GM23248 (cell line): ENCODE measurements around the gene PHF21B. TPM values are rescaled to one million over a fixed set of nuclear protein-coding genes. Genes with fewer than 3 reads are reported as not detected.

Experiments used
- DNase-seq: peaks from one replicate; pipeline ENCODE4 v3.0.0-alpha.2; 2015
- H2AFZ ChIP-seq: fragments of 200-600 bp; sonication (generic); 2 replicates; pipeline ENCODE4 v1.6.1; 2016; ENCODE audit warnings: antibody characterized with exemption
- H3F3A ChIP-seq: fragments of 200-600 bp; sonication (generic); 2 replicates; pipeline ENCODE4 v1.6.1; 2016; ENCODE audit warnings: mild to moderate bottlenecking, antibody characterized with exemption, mixed run types; ENCODE audit not compliant: insufficient read depth
- H3K27ac ChIP-seq: fragments of 200-600 bp; sonication (generic); 2 replicates; pipeline ENCODE4 v1.5.1; 2016; ENCODE audit warnings: mild to moderate bottlenecking
- H3K27me3 ChIP-seq: fragments of 200-600 bp; sonication (generic); replicated peaks from 2 replicates; pipeline ENCODE4 v1.6.1; 2016; ENCODE audit warnings: mild to moderate bottlenecking; ENCODE audit not compliant: insufficient read depth
- H3K36me3 ChIP-seq: fragments of 200-600 bp; sonication (generic); 2 replicates; pipeline ENCODE4 v1.6.1; 2016; ENCODE audit warnings: low read depth, mild to moderate bottlenecking
- H3K4me1 ChIP-seq: fragments of 200-600 bp; sonication (generic); 2 replicates; pipeline ENCODE4 v1.6.1; 2016; ENCODE audit warnings: mild to moderate bottlenecking; ENCODE audit not compliant: insufficient read depth
- H3K4me2 ChIP-seq: fragments of 200-600 bp; sonication (generic); one replicate; pipeline ENCODE4 v1.6.1; 2016; ENCODE audit warnings: mild to moderate bottlenecking; ENCODE audit not compliant: unreplicated experiment
- H3K4me3 ChIP-seq: fragments of 200-600 bp; sonication (generic); 2 replicates; pipeline ENCODE4 v1.5.1; 2016; ENCODE audit warnings: mild to moderate bottlenecking
- H3K79me2 ChIP-seq: fragments of 200-600 bp; sonication (generic); 2 replicates; pipeline ENCODE4 v1.6.1; 2016; ENCODE audit warnings: mild to moderate bottlenecking; ENCODE audit not compliant: insufficient read depth
- H3K9ac ChIP-seq: fragments of 200-600 bp; sonication (generic); 2 replicates; pipeline ENCODE4 v1.6.1; 2016; ENCODE audit warnings: mild to moderate bottlenecking
- H3K9me2 ChIP-seq: fragments of 200-600 bp; sonication (generic); 2 replicates; pipeline ENCODE4 v1.6.1; 2016; ENCODE audit warnings: mixed run types, mild to moderate bottlenecking, moderate library complexity; ENCODE audit not compliant: insufficient read depth
- H3K9me3 ChIP-seq: fragments of 200-600 bp; sonication (generic); one replicate; pipeline ENCODE4 v1.6.1; 2017; ENCODE audit warnings: low read depth
- H4K20me1 ChIP-seq: fragments of 200-600 bp; sonication (generic); 2 replicates; pipeline ENCODE4 v1.6.0; 2016; ENCODE audit not compliant: insufficient read depth
- EZH2 ChIP-seq: fragments of 200-600 bp; sonication (generic); IDR thresholded peaks from 2 replicates; pipeline ENCODE4 v1.6.1; 2018; ENCODE audit warnings: antibody characterized with exemption, mild to moderate bottlenecking; ENCODE audit not compliant: insufficient read depth, poor library complexity, severe bottlenecking
- EZH2phosphoT487 ChIP-seq: fragments of 200-600 bp; sonication (generic); IDR thresholded peaks from 2 replicates; pipeline ENCODE4 v1.6.1; 2018; ENCODE audit warnings: antibody characterized with exemption, moderate library complexity, mild to moderate bottlenecking, low read depth; ENCODE audit not compliant: insufficient read depth
- WGBS, 2 experiments: methylation state at CpG; one replicate each; pipeline ENCODE4 v1.1.6; 2015 to 2017; ENCODE audit warnings: low lambda C conversion rate in 2 of 2, low coverage in 1 of 2; ENCODE audit errors: missing lambda C conversion rate in 2 of 2; 5-methylcytosine and 5-hydroxymethylcytosine counted together
- in situ Hi-C: fragments of 300-500 bp; cut with MboI; formaldehyde crosslinking; loops from 2 replicates; pipeline ENCODE4 v1.15.0; 2020
- polyA plus RNA-seq: library from polyadenylated mRNA; unstranded; fragments of >200 nt; fragmentation: Nextera tagmentation; extraction: Ambion mirVana; gene quantifications from 2 replicates; pipeline ENCODE4 v1.2.1, GENCODE V29; 2016
- total RNA-seq: library from RNA; depleted of rRNA; stranded (reverse); fragments of >200 nt; shearing (Covaris generic); gene quantifications from 2 replicates; pipeline ENCODE4 v1.2.3, GENCODE V29; 2014; rRNA removed

Gene PHF21B
- total RNA-seq (not detected in 2 replicates), polyA plus RNA-seq (not detected in 2 replicates)

DNA sequence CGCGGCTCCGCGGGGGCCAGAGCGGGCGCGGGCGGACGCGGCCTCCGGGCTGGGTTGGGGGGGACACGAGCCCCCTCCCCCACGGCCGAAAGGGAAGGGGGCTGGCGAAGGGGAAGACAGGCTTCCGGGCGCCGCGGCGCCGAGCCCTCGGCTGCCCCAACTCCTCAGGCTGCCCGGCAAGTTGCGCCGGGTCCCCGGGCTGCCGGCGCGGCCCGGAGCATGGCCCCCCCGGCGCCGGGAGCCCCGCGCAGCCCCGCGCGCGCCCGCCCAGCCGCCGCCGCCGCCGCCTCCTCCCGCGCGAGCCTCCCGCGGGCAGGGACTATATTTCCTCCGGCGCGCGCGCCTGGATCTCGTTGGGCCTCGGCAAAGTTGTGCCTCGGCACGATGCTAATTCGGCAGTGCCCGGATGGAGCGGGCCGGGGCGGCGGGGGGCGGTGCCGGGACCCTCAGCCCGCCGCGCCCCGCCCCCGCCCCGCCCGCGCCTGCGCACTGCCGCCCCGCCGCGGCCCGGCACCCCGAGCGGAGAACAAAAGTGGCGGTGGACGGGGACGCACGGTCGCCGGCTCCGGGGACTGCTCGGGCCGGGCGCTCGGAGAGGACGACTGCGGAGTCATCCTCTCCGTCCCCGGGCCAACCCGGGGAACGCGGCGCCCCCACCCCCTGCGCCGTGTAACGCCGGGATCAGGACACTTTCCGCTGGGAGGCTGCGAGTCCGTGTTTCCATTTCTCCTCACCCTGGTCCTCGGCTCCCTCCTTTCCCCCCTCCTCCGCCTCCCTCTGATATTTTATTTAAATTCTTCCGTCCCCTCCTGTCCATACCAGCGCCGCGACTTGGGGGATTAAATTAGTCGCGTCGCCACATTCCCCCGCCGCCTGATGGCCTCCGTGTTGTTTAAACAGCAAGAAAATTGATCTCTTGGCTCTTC, at the start of gene PHF21B:
Gene PHF21B (minus strand): TSS at position 400 of the 926 bp plus-strand sequence. CDS start 456 bp downstream, outside the sequence.
- in situ Hi-C loops = no loop called here
- TF ChIP-seq EZH2 (no peak), EZH2phosphoT487 (no peak)

GRCh38 chr22:45059296-45059695, 49.5 kb upstream of the PHF21B start:
- WGBS, 2 experiments = 55 to 60% methylated on average over 5 of the region's 5 CpGs
- no peaks in the 10 kb centered on the region for H3K9me3 ChIP-seq
- in situ Hi-C loops = no loop called here

More for the DNA sequence above, at the start of gene PHF21B:
- H3K9me3 ChIP-seq = no peaks in the 10 kb centered on the region
- H3K79me2 ChIP-seq = no peaks in the 10 kb centered on the region
- no peaks in the 10 kb centered on the region for H3K36me3 ChIP-seq
- peak within 1 kb of the TSS; percentile 68 for H3K4me3 ChIP-seq
- peaks cover 66% of the 10 kb centered on the region for H3K27me3 ChIP-seq
- no peaks in the 10 kb centered on the region for H4K20me1 ChIP-seq
- DNase-seq = peak; percentile 38
- WGBS, 2 experiments = 1% methylated on average over 30 to 106 of the region's 121 CpGs
- no peaks in the 10 kb centered on the region for H3K4me1 ChIP-seq
- H3K4me2 ChIP-seq = peak within 1 kb of the TSS; percentile 82
- no peak within 1 kb of the TSS for H3K9ac ChIP-seq
- H3F3A ChIP-seq = peaks cover 9% of the 10 kb centered on the region
- no peak within 1 kb of the TSS for H3K27ac ChIP-seq
- H3K9me2 ChIP-seq = no peaks in the 10 kb centered on the region
- H2AFZ ChIP-seq = peak within 1 kb of the TSS; percentile 60

DNA sequence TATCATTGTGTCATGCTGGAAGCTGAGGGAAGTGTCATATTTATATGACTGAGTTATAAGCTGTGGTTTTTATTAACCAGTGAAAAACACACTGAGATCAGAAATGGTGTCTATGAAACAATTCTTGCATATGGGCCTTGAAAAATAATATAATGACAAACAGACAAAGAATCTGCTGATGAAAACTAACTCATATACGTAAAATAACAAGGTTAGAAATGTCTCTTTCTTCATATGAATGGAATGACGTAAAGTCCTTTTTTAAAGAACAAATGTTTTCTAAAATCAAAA, 48.8 kb upstream of the PHF21B start:
- no peak overlapping the region for H3K9ac ChIP-seq
- H3K4me2 ChIP-seq = no peak overlapping the region
- no peaks in the 10 kb centered on the region for H3K9me2 ChIP-seq
- no peaks in the 10 kb centered on the region for H3K9me3 ChIP-seq
- H4K20me1 ChIP-seq = no peaks in the 10 kb centered on the region
- no peak for TF ChIP-seq EZH2phosphoT487
- no peak for TF ChIP-seq EZH2
- H2AFZ ChIP-seq = no peak overlapping the region
- H3K4me1 ChIP-seq = peaks cover under 1% of the 10 kb centered on the region
- no peak overlapping the region for H3K27ac ChIP-seq
- in situ Hi-C loops = no loop called here
- H3K27me3 ChIP-seq = peaks cover 22% of the 10 kb centered on the region
- H3K36me3 ChIP-seq = no peaks in the 10 kb centered on the region
- H3K79me2 ChIP-seq = no peaks in the 10 kb centered on the region
- no peak overlapping the region for H3K4me3 ChIP-seq
- DNase-seq = no peak
- H3F3A ChIP-seq = peaks cover 3% of the 10 kb centered on the region
- 57 to 65% methylated on average over 2 of the region's 2 CpGs for WGBS, 2 experiments

More at GRCh38 chr22:45059296-45059695, 49.5 kb upstream of the PHF21B start:
- no peak overlapping the region for H3K27ac ChIP-seq
- no peak overlapping the region for H3K4me3 ChIP-seq
- H3K4me1 ChIP-seq = peaks cover 8% of the 10 kb centered on the region
- H3K36me3 ChIP-seq = no peaks in the 10 kb centered on the region
- H3K27me3 ChIP-seq = peaks cover 19% of the 10 kb centered on the region
- DNase-seq = no peak
- no peaks in the 10 kb centered on the region for H3K9me2 ChIP-seq
- H3K79me2 ChIP-seq = no peaks in the 10 kb centered on the region
- no peak overlapping the region for H2AFZ ChIP-seq
- H3K9ac ChIP-seq = no peak overlapping the region
- peaks cover 10% of the 10 kb centered on the region for H3F3A ChIP-seq
- H3K4me2 ChIP-seq = no peak overlapping the region
- TF ChIP-seq EZH2 = no peak
- no peak for TF ChIP-seq EZH2phosphoT487
- H4K20me1 ChIP-seq = no peaks in the 10 kb centered on the region

- TF ChIP-seq EZH2phosphoT487 (no peak), EZH2 (no peak)
- DNase-seq = no peak
- Histone ChIP-seq H3K36me3 (no peaks in the 10 kb centered on the region), H3K9me2 (no peaks in the 10 kb centered on the region), H3K4me1 (no peaks in the 10 kb centered on the region), H3K9ac (no peak overlapping the region), H3K9me3 (no peaks in the 10 kb centered on the region), H3K4me3 (no peak overlapping the region), H3K79me2 (no peaks in the 10 kb centered on the region), H3K27ac (no peak overlapping the region), H3K27me3 (peaks cover 28% of the 10 kb centered on the region), H2AFZ (no peak overlapping the region), H4K20me1 (no peaks in the 10 kb centered on the region), H3F3A (no peaks in the 10 kb centered on the region), H3K4me2 (no peak overlapping the region)
- WGBS, 2 experiments = 64% methylated on average over 15 of the region's 15 CpGs
- in situ Hi-C loops = no loop called here
These were observed 46.1 kb upstream of the PHF21B start for GRCh38 chr22:45055936-45056335.
